ENCODE data around the gene LSM14A.

DNA sequence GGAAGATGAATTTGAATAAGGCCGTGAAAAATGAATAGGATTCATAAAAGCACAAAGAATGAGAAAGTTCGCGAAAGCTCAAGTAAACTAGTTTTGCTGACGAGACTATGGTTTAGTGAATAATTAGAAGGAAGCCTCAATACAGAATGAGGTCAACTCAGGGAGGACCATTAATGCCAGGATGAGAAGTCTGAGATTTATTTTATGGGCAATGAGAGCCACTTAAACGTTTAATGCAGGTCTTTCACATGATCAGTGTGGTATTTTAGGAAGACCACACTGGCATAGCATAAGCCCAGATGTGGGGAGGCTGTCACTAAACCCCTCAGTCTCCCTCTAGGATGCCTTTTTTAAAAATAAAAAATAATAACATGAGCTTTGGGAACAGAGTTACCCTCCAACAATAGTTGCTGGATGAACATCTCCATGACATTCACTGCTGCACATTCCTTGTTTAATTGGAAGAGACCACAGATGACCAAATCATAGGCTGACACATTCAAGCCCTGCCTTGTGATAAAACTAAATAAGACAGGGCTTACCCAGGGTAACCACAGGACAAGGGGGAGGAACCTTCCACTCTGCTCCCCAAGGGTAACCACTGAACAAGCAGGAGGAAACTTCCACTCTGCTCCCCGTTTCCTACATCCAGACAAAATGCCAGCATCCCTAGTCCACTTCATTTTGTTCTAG is 43.6 kb upstream of the LSM14A start:
- no peak for TF ChIP-seq POLR2A (IDR thresholded peaks at IDR 0.05)
- TF ChIP-seq, protein P1, sequence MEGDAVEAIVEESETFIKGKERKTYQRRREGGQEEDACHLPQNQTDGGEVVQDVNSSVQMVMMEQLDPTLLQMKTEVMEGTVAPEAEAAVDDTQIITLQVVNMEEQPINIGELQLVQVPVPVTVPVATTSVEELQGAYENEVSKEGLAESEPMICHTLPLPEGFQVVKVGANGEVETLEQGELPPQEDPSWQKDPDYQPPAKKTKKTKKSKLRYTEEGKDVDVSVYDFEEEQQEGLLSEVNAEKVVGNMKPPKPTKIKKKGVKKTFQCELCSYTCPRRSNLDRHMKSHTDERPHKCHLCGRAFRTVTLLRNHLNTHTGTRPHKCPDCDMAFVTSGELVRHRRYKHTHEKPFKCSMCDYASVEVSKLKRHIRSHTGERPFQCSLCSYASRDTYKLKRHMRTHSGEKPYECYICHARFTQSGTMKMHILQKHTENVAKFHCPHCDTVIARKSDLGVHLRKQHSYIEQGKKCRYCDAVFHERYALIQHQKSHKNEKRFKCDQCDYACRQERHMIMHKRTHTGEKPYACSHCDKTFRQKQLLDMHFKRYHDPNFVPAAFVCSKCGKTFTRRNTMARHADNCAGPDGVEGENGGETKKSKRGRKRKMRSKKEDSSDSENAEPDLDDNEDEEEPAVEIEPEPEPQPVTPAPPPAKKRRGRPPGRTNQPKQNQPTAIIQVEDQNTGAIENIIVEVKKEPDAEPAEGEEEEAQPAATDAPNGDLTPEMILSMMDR (IDR thresholded peaks at IDR 0.05) = no peak
